Esophagus mucosa (tissue), 1 donor: ENCODE results near the gene OBSCN. TPM values are rescaled to one million over a fixed set of nuclear protein-coding genes. Genes with fewer than 3 reads are reported as not detected.

Experiments
- ATAC-seq: fragments of 200-7000 bp; cut with Tn5 transposase; one replicate; pipeline ENCODE4 v1.9.1; 2020
- total RNA-seq: library from RNA; stranded (reverse); gene quantifications from one replicate; pipeline ENCODE4 v1.2.4, GENCODE V29; 2023
- donor health status: DM: yes; HTN: yes; CAD: no.

Gene OBSCN, protein sequence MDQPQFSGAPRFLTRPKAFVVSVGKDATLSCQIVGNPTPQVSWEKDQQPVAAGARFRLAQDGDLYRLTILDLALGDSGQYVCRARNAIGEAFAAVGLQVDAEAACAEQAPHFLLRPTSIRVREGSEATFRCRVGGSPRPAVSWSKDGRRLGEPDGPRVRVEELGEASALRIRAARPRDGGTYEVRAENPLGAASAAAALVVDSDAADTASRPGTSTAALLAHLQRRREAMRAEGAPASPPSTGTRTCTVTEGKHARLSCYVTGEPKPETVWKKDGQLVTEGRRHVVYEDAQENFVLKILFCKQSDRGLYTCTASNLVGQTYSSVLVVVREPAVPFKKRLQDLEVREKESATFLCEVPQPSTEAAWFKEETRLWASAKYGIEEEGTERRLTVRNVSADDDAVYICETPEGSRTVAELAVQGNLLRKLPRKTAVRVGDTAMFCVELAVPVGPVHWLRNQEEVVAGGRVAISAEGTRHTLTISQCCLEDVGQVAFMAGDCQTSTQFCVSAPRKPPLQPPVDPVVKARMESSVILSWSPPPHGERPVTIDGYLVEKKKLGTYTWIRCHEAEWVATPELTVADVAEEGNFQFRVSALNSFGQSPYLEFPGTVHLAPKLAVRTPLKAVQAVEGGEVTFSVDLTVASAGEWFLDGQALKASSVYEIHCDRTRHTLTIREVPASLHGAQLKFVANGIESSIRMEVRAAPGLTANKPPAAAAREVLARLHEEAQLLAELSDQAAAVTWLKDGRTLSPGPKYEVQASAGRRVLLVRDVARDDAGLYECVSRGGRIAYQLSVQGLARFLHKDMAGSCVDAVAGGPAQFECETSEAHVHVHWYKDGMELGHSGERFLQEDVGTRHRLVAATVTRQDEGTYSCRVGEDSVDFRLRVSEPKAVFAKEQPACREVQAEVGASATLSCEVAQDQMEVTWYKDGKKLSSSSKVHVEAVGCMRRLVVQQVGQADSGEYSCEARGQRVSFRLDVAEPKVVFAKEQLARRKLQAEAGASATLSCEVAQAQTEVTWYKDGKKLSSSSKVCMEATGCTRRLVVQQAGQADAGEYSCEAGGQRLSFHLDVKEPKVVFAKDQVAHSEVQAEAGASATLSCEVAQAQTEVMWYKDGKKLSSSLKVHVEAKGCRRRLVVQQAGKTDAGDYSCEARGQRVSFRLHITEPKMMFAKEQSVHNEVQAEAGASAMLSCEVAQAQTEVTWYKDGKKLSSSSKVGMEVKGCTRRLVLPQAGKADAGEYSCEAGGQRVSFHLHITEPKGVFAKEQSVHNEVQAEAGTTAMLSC (N-terminal part only)
- 9.8 TPM for total RNA-seq

DNA sequence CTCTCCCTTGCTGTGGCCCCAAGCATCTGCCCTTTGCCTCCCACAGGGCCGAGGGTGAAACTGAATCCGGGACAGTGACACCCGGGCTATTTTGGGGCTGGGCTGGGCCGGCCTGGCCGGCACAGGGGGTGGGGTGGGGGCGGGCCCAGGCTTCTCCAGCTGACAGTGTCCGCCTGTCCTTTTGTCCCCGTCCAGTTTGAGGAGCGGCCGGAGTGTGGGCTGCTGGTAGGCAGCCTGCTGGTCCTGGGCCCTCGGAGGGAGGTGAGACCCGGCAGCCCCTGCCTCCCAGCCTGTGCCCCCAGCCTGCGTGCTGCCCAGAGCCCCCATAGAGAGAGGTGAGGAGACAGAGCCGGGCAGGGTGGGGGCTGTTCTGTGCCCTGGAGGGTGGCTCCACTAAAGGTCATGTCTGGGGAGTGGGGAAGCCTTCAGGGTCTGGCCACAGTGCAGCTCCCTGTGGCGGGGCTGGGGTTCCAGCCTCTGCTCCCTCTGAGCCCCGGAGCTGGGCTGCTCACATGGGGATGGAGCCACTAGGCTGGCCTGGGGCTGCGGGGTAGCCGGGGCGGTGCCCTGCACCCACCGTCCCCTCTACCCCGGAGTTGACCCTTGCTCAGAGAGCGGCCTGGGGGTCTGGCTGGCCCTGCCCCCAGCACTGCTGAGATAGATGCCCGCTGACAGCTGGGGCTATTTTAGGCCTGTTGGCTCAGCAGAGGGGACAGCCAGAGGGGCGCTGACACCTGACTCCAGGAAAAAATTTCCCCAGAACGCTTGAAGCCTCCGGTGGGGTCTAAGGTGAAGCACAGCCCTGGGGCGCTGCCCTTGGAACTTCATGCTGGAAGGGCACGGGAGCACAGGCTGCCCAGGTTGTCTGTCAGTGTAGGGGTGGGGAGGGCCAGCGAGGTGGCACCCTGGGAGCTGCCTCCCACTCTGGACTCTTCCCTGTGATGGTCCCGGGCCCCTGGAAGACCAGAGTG is at the start of gene OBSCN:
Gene OBSCN (plus strand): TSS at position 194 of the 971 bp plus-strand sequence. CDS start 3,740 bp downstream, outside the sequence.
- no peak for ATAC-seq

DNA sequence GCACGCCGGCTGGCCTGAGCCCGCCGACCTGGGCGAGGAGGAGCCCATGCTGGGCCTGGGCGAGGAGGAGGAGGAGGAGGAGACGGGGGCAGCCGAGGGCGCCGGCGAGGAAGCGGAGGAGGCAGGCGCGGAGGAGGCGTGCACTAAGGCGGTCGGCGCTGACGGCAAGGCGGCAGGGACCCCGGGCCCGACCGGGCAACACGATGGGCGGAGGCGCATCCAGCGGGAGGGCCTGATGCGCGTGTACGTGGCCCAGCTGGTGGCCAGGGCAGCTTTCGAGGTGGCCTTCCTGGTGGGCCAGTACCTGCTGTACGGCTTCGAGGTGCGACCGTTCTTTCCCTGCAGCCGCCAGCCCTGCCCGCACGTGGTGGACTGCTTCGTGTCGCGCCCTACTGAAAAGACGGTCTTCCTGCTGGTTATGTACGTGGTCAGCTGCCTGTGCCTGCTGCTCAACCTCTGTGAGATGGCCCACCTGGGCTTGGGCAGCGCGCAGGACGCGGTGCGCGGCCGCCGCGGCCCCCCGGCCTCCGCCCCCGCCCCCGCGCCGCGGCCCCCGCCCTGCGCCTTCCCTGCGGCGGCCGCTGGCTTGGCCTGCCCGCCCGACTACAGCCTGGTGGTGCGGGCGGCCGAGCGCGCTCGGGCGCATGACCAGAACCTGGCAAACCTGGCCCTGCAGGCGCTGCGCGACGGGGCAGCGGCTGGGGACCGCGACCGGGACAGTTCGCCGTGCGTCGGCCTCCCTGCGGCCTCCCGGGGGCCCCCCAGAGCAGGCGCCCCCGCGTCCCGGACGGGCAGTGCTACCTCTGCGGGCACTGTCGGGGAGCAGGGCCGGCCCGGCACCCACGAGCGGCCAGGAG is 49.5 kb upstream of the OBSCN start:
- no peak for ATAC-seq

DNA sequence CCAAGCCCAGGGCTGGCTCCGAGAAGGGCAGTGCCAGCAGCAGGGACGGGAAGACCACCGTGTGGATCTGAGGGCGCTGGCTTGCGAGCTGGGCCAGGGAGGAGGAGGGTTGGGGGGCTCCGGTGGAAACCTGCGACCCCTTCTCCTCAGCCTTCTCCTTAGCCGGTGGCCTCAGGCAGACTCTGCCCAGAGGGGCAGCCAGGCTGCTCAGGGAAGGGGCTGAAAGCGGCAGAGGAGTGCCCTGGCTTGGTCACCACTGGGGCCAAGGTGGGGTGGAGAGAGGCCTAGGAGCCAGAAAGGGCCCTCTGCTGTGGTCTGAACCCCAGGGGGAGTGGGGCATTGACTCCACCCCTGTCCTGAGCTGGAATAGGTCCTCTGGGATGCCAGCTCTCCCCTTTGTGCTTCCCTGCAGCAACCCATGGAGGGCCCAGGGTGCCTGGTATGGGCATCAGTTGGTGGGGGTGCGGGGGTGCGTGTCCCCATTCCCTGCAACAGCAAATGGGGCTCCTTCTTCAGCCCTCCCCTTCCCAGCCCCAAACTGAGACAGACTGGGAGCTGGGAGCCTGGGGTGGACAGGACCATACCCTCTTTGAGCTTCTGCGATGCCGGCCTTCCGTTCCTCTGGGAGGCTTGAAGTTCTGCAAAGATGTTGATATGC is 48.7 kb upstream of the OBSCN start:
- ATAC-seq, result no peak

DNA sequence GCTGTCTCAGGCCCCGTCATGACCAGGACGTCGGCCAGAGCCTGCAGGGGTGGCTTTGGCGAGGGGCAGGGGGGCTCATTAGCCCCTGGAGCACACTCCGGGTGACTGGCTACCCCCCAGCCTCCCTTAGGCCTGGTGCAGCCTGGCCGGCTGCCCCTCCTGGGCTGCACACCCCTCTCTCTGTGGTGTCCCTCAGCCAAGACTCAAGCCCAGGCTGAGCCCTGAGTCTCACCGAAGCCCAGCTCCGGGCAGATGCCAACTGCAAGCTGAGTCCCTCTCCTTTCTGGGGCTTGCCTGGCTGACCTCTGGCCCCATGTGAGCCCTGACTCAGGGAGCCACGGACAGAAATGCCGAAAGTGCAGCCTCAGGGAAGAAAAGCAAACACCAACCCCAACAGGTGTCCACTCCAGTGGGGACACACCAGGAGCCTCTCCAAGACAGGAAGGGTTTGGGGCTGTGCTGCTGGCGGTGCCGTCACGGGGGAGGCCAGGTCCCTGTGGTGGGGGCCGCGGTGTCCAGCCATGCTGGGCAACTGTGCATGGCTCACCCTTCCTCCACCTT is 47.6 kb upstream of the OBSCN start:
- no peak for ATAC-seq

DNA sequence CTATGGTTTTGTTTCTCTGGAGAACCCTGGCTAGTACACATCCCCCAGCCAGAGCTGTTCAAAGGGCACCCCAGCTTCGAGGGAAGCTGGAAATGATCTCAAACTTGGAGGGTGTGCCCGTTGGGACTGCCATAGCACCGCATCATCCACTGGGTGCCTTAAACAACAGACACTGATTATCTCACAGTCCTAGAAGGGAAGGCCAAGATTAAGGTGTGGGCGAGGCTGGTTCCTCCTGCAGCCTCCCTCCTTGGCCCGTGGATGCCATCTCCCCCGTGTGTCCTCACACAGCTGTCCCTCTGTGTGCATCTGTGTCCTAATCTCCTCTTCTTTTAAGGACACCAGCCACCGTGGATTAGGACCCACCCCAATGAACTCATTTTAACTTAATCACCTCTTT is 46.5 kb upstream of the OBSCN start:
- no peak for ATAC-seq

DNA sequence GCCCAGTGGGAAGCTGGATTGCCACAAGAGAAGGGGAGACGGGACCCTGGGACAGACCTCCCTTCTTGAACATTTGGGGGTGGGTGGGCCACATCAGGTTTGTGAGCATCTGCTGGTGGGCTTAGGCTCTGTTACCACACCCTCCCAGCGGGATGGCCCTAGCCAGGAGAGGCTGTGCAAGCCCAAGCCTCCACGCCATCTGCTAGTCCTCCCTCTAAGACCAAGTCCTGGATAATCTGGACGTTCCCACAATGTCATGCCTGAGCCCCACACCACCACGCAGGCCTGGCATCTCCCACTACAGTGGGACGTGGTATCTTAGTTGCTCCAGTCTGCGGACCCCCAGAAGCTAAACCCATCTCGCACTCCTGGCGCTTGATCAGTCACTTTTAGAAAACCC is 46.0 kb upstream of the OBSCN start:
- no peak for ATAC-seq

DNA sequence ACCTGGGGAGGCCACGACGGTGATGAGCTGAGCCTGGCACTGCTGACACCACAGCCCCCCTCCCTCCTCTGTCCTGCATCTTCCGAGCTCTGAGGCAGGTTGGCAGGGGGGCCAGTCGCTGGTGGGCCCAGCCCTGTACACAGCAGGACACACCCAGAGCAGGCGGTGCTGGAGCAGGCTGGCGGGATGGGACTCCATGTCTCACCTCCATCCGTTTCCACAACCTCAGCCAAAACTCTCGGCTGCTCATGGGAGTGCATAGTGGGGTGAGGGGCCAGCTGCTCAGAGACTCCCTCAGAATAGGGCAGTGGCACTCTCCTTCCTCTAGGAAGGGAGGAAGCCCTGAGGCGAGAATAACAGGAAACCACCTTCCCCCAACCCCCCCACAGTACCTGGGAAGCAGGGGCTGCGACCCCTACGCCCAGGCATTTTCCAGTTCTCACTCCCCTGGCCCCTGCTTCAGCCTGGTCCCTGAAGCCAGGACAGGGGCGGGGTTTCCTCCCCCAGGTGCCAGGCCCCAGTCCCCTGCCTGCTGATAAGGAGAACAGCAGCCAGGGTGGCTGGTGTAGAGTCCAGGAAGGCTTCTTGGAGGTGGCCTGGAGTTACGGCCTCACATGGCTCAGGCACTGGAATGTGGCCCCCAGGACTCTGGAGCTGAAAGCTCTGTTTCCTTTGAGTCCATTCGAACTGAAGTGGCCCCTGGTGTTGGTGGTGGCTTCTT is 45.4 kb upstream of the OBSCN start:
- ATAC-seq, result no peak

DNA sequence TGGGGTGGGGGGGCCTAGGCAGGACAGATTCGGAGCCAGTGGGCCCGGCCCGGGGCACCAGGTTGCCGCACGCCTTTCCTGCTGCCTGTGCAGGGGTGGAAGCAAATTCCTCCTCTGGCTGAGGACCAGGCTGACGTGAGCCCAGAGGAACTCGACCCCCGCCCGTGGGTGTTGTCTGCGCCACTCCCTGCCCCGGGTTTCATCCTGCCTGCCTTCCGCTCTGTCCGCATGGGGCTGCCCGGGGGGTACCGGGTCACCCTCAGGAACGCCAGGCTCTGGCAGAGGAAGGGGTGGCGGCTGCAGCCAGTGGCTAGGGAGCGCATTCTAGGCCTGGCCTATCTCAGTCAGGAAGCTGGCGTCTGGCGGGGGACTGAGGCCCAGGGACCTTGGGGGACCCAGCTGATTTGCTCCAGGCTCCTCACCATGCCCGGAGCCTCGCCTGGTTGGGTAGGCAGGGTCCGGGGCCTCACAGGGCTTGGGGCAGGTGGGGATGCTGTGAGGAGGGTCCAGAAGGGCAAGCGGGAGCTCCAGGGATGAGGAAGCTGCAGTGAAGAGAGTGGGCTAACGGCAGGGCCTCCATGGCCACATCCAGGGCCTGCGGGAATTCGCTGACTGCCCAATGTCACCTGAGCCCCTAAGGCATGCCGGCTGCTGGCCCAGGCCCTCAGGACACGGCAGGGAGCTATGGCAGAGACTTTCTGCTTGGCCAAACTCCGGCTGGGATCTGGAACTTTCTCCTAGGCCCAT is 44.7 kb upstream of the OBSCN start:
- peak; percentile 21 for ATAC-seq

DNA sequence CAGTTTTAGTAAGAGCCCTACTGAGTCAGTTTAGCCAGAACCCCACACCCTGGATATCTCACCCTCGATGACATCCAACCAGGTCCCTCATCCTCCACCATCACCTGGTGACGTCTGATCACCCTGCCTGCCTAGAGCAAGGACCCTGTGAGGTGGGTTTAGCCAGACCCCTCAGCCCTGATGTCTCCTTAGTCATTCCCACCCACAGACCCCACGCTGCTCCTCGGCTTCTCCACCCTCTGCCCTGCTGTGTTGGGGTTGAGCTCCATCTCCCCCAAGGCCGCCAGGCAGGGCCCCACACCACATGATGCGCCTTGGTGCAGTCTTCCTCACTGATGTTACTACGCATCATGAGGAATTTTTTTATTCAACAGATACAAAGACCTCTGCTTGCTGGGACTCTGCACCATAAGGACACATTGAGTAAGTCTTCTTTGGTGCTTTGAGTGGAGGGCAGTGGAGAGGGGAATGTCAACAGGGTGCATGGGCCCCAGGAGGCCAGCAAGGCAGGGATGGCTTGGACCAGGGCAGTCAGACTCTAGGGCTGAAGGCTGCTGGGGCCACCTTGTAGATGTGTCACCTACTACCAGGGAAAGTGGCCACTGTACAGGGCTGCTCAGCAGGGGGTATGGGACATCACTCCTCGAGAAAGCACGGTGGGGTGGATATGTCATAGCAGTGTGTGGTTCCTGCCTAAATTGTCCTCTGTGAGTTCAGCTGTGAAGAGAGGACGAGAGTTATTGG is 43.9 kb upstream of the OBSCN start:
- no peak for ATAC-seq

DNA sequence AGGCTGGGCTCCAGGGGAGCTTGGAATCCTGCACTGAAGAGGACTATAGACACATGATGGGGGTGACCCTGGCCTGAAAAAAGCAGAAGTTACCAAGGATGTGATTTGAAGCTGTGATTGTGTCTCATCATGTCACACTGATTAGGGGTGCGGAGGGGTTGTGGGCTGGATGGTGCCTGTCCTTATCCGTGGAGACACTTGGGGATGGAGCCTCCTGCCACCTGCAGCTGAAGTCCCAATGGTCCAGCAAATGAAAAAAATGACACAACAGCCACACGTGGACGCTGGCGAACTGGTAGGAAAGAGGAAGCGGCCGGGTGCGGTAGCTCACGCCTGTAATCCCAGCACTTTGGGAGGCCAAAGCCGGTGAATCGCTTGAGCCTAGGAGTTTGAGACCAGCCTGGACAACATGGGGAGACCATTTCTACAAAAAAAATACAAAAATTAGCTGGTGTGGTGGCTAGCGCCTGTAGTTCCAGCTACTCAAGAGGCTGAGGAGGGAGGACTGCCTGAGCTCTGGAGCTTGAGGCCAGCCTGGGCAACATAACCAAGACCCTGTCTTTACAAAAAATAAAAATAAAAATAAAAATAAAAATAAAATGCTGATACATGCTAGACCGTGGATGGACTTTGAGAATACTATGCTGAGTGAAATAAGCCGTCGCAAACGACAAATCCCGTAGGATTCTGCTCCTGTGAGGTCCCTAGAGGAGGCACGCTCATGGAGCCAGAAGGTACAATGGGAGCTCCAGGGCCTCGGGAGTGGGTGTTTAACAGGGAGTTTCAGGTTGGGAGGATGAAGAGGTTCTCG is 43.1 kb upstream of the OBSCN start:
- no peak for ATAC-seq

DNA sequence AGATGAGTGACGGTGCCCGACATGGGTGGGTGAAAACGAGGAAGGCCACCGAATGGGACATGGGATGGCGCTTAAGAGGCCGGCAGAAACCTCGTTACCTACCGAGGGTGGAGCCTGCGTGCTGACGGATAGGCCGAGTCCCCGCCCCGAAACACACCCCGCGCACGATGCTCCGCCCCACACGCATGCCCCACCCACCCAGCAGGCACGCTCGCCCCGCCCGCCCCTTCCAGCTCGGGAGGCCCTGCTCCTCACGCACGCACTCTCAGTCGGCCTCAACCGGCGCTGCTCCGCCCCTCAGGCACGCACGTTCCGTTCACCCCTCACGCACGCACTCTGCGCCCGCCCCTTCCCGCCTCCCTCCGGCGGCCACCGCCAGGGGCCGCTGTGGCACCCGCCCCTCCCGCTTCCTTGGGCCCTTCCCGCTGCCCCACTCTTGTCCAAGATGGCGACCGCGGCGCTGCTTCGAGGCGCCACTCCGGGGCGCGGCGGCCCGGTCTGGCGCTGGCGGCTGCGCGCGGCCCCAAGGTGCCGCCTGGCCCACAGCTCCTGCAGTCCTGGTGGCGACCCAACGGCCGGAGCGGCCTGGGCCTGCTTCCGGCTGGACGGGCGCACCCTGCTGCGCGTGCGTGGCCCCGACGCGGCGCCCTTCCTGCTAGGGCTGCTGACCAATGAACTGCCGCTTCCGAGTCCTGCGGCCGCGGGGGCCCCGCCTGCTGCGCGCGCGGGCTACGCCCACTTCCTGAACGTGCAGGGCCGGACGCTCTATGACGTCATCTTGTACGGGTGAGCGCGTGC is 42.3 kb upstream of the OBSCN start, which contains the start of gene IBA57:
Gene IBA57 (plus strand): TSS at position 433 of the 798 bp plus-strand sequence. CDS start 13 bp downstream, at position 446.
- ATAC-seq, result peak; percentile 89

DNA sequence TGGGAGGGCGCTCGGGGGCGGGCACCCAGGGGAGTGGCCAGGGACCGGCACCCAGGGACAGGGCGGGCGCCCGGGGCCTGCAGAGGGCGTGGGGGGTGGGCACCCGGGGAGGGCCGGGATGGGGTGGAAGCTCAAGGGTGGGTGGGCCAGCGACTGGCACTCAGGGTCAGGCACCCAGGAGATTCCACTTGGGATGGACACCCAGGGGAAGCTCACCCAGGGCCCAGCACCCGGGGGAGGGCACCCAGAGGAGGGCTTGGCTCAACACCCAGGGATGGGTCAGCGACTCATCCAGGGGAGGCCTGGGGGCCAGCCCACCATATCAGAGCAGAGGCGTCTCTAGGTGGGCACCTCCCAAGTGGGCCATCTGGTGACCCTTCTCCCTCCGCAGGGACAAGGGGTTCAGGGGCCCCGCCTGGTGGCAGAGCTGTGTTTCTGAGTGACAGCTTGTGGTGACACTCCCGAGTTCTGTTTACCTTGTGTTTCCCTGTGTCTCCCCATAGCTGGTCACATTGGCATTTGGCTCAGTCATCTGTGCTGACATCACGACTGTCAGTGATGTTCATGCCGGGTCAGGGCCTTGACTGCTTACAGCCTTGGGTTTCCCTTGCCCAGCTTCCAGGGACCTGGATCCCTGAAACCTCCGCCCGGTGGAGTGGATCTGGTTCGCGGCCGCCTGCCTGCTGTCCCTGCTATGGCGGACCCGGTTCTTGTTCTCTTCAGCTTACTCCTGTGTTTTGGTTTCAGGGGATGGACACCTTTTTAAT is 41.5 kb upstream of the OBSCN start:
- peak; percentile 33 for ATAC-seq

DNA sequence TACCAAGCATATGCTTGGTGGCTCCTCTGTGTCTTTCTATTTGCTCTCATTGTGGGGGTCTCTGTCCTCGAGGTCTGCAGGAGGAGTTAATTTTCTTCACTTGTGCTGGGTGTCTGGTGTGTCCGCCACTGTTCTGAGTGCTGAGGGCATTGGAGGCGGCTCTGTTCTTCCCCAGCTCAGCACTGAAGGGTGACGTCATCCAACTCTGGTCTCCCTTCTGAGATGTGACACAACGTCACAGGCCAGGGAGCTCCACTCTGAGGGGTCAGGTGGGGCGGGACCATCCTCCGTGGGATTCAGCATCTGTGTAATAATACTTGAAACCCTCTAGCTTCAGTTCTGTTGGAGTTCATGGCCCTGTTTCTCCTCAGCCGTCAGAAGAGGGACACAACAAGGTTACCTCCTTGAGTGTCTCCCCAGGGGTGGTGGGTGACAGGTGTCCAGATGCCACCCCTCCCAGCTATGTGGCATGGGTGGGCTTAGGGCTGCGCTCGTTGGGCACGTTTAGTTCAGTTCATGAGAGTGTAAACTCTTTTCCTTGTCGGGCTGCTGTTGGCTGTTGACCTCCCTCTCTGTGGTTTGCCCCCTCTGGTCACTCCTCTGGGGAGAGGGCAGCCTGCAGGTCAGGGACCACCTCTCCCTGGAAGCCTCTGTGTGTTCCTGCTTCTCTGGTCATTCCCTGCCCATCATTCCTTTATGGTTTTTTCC is 39.1 kb upstream of the OBSCN start:
- ATAC-seq, result no peak

DNA sequence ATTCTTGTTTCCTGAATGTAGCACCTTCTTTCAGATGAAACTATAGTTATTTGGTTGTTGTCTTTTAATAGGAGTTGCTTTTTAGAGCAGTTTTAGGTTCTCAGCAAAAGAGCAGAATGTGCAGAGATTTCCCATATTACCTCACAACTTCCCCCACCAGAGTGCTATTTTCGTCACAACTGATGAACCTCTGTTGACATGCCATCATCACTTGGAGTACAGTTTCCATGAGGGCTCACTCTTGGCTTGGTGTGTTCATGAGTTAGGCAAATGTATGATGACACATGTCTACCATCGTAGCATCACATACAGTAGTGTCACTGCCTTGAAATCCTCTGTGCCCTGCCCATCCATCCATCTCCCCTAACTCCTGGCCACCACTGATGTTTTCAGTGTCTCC is 38.5 kb upstream of the OBSCN start:
- no peak for ATAC-seq
